ENCODE measurements around the gene CXCL17.

The CXCL17 gene

DNA sequence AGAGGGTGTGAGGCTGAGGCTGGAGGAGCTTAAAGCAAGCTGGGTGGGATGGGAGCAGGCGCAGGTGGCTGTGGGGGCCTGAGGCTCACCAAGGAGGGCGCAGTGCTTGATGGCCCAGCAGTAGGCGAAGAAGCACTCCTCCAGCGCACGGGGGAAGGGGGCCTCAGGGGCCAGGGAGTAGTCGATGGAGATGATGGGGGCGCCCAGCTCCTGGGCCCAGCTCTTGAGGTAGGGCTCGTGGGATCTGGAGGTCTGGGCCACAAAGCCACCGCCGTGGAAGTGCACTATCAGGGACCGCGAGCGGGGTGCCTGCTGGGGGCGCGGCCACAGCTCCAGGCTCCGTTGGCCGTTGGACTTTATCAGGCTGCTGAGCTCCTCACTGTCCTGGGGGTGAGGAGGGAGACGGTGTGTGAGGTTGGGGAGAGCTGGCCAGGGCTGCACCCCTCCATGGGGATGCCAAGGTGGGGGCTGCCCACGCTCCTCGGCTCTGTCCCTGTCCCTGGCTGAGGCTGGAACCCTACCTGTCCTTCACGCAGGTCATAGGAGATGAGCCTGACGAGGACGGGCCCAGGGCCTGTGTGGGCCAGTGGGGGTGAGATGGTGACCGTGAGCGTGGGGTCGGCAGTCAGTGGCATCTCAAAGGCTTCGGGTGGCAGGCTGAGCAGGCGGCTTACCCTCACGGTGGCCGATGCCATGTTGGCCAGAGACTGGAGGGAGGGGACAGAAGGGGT, 35.5 kb downstream of the CXCL17 start:
- Histone ChIP-seq H3F3A (ENCODE audit: control insufficient read depth, insufficient read depth) (no peaks in the 10 kb centered on the region; the same call in 1 of the 2 replicates), H3K36me3 (ENCODE audit: control insufficient read depth, low read length) (peaks cover 50% of the 10 kb centered on the region), H3K79me2 (ENCODE audit: control insufficient read depth, low read length) (no peaks in the 10 kb centered on the region; the same call in 1 of the 2 replicates), H3K9me3 (ENCODE audit: control insufficient read depth, insufficient read depth, low read length) (no peaks in the 10 kb centered on the region), H3K9me2 (replicated peaks; ENCODE audit: control insufficient read depth, low read length) (no peaks in the 10 kb centered on the region), H3K4me2 (ENCODE audit: low read length) (no peak overlapping the region), H3K27ac (ENCODE audit: low read depth, low read length) (no peak overlapping the region), H3K4me3 (ENCODE audit: low read length) (no peak overlapping the region), H4K20me1 (ENCODE audit: control insufficient read depth, insufficient read depth, low read depth, low read length) (no peaks in the 10 kb centered on the region), H3K4me1 (ENCODE audit: control insufficient read depth, low read length) (peaks cover under 1% of the 10 kb centered on the region; the same call in 1 of the 2 replicates), H3K27me3 (ENCODE audit: control insufficient read depth, low read length) (no peaks in the 10 kb centered on the region)
- TF ChIP-seq, protein P1, sequence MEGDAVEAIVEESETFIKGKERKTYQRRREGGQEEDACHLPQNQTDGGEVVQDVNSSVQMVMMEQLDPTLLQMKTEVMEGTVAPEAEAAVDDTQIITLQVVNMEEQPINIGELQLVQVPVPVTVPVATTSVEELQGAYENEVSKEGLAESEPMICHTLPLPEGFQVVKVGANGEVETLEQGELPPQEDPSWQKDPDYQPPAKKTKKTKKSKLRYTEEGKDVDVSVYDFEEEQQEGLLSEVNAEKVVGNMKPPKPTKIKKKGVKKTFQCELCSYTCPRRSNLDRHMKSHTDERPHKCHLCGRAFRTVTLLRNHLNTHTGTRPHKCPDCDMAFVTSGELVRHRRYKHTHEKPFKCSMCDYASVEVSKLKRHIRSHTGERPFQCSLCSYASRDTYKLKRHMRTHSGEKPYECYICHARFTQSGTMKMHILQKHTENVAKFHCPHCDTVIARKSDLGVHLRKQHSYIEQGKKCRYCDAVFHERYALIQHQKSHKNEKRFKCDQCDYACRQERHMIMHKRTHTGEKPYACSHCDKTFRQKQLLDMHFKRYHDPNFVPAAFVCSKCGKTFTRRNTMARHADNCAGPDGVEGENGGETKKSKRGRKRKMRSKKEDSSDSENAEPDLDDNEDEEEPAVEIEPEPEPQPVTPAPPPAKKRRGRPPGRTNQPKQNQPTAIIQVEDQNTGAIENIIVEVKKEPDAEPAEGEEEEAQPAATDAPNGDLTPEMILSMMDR (IDR thresholded peaks at IDR 0.05; ENCODE audit: low read depth, low read length, poor library complexity, severe bottlenecking), result no peak
- no peak for TF ChIP-seq EZH2phosphoT487 (IDR thresholded peaks at IDR 0.05; ENCODE audit: borderline replicate concordance, low read length)

GRCh38 chr19:42406111-42406510, 36.6 kb downstream of the CXCL17 start:
- no peak overlapping the region for H3K4me2 ChIP-seq (ENCODE audit: low read length)
- H4K20me1 ChIP-seq (ENCODE audit: control insufficient read depth, insufficient read depth, low read depth, low read length), result no peaks in the 10 kb centered on the region
- H3F3A ChIP-seq (ENCODE audit: control insufficient read depth, insufficient read depth), result no peaks in the 10 kb centered on the region; the same call in 1 of the 2 replicates
- H3K27ac ChIP-seq (ENCODE audit: low read depth, low read length), result no peak overlapping the region
- H3K4me3 ChIP-seq (ENCODE audit: low read length), result no peak overlapping the region
- H3K36me3 ChIP-seq (ENCODE audit: control insufficient read depth, low read length), result peaks cover 50% of the 10 kb centered on the region
- no peaks in the 10 kb centered on the region for H3K27me3 ChIP-seq (ENCODE audit: control insufficient read depth, low read length)
- H3K9me3 ChIP-seq (ENCODE audit: control insufficient read depth, insufficient read depth, low read length), result no peaks in the 10 kb centered on the region
- TF ChIP-seq, protein P1 (IDR thresholded peaks at IDR 0.05; ENCODE audit: low read depth, low read length, poor library complexity, severe bottlenecking), result no peak
- no peak for TF ChIP-seq EZH2phosphoT487 (IDR thresholded peaks at IDR 0.05; ENCODE audit: borderline replicate concordance, low read length)
- no peaks in the 10 kb centered on the region for H3K9me2 ChIP-seq (replicated peaks; ENCODE audit: control insufficient read depth, low read length)
- no peaks in the 10 kb centered on the region for H3K79me2 ChIP-seq (ENCODE audit: control insufficient read depth, low read length)
- peaks cover 11% of the 10 kb centered on the region for H3K4me1 ChIP-seq (ENCODE audit: control insufficient read depth, low read length)

DNA sequence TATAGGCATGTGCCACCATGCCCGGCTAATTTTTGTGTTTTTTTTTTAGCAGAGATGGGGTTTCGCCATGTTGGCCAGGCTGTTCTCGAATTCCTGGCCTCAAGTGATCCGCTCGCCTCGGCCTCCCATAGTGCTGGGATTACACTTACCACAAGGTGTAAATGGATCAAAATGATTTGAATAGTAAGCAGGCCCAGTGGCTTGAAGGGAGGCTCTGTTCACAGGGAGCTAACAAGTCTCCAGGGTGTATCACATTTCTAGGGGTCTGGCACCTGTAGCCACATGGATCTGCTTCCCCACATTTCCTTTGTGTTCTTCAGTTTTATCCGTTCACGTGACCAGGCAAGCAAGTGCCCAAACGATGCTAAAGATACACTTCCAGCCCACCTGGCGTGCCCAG, 39.2 kb downstream of the CXCL17 start:
- Histone ChIP-seq H3F3A (ENCODE audit: control insufficient read depth, insufficient read depth) (peaks cover 2% of the 10 kb centered on the region; the same call in 1 of the 2 replicates), H3K4me2 (ENCODE audit: low read length) (no peak overlapping the region), H3K36me3 (ENCODE audit: control insufficient read depth, low read length) (peaks cover 43% of the 10 kb centered on the region), H4K20me1 (ENCODE audit: control insufficient read depth, insufficient read depth, low read depth, low read length) (no peaks in the 10 kb centered on the region; the same call in 1 of the 2 replicates), H3K79me2 (ENCODE audit: control insufficient read depth, low read length) (0 out of 2 replicates have a peak, but pooled peaks cover 2% of the 10 kb centered on the region), H3K9me2 (replicated peaks; ENCODE audit: control insufficient read depth, low read length) (no peaks in the 10 kb centered on the region), H3K27ac (ENCODE audit: low read depth, low read length) (no peak overlapping the region), H3K27me3 (ENCODE audit: control insufficient read depth, low read length) (no peaks in the 10 kb centered on the region), H3K9me3 (ENCODE audit: control insufficient read depth, insufficient read depth, low read length) (no peaks in the 10 kb centered on the region), H3K4me1 (ENCODE audit: control insufficient read depth, low read length) (peaks cover 15% of the 10 kb centered on the region), H3K4me3 (ENCODE audit: low read length) (no peak overlapping the region)
- TF ChIP-seq, protein P1 (IDR thresholded peaks at IDR 0.05; ENCODE audit: low read depth, low read length, poor library complexity, severe bottlenecking), result no peak
- TF ChIP-seq EZH2phosphoT487 (IDR thresholded peaks at IDR 0.05; ENCODE audit: borderline replicate concordance, low read length), result no peak

All from DOHH2 (cell line).